Stomach (tissue), 9 donors: ENCODE measurements around the gene CAMK1. TPM values are rescaled to one million over a fixed set of nuclear protein-coding genes. Genes with fewer than 3 reads are reported as not detected.

Experiments
- DNase-seq, 2 donors: peaks; one replicate each; pipeline versions ENCODE4 v3.0.0 to v3.0.0-alpha.2; 2013 to 2019
- H3K27ac ChIP-seq, 5 donors: fragments of 200-600 bp in 4 of 5; sonication (generic) in 4 of 5; one replicate each; pipeline ENCODE4 v1.5.1; 2013 to 2019; ENCODE audit warnings: mild to moderate bottlenecking in 1 of 5, moderate library complexity in 1 of 5
- H3K27me3 ChIP-seq, 3 donors: fragments of 200-600 bp; sonication (generic); one replicate each; pipeline ENCODE4 v1.5.1; 2017 to 2019; ENCODE audit warnings: mixed run types in 1 of 3
- H3K36me3 ChIP-seq, 4 donors: fragments of 200-600 bp; sonication (generic); 1 replicate in 3 of 4; 2 replicates in 1 of 4; pipeline ENCODE4 v1.5.1; 2016 to 2019
- H3K4me1 ChIP-seq, 4 donors: fragments of 200-600 bp; sonication (generic); one replicate each; pipeline ENCODE4 v1.5.1; 2016 to 2019
- H3K4me3 ChIP-seq, 4 donors: fragments of 200-600 bp; sonication (generic) in 3 of 4; one replicate each; pipeline ENCODE4 v1.5.1; 2016 to 2019; ENCODE audit warnings: mild to moderate bottlenecking in 1 of 4
- H3K9me3 ChIP-seq, 4 donors: fragments of 200-600 bp; sonication (generic); one replicate each; pipeline ENCODE4 v1.5.1; 2016 to 2019
- CTCF ChIP-seq, 7 experiments: fragments of 450-650 bp in 4 of 7; fragments of 200-600 bp in 3 of 7; sonication (generic) in 3 of 7; IDR thresholded peaks; one replicate each; pipeline ENCODE4 v1.5.1; 2016 to 2019; ENCODE audit warnings: antibody characterized with exemption in 7 of 7, control low read depth in 2 of 7, mild to moderate bottlenecking in 1 of 7
- EP300 ChIP-seq: sonication (generic); formaldehyde crosslinking; IDR thresholded peaks from one replicate; pipeline ENCODE4 v1.6.1; 2017; ENCODE audit warnings: antibody characterized with exemption
- POLR2A ChIP-seq, 4 donors: fragments of 450-650 bp; IDR thresholded peaks; one replicate each; pipeline ENCODE4 v1.6.1; 2016; ENCODE audit warnings: antibody characterized with exemption in 4 of 4, control low read depth in 2 of 4, mild to moderate bottlenecking in 1 of 4, moderate library complexity in 1 of 4
- POLR2AphosphoS5 ChIP-seq, 3 donors: sonication (generic); formaldehyde crosslinking; IDR thresholded peaks; one replicate each; pipeline ENCODE4 v1.6.1; 2016; ENCODE audit warnings: antibody characterized with exemption in 3 of 3
- WGBS, 5 donors: extraction: QIAGEN DNeasy Blood & Tissue Kit in 3 of 5; methylation state at CpG; one replicate each; pipeline versions ENCODE4 v1.1.5 to v1.1.7; 2013 to 2018; 5-methylcytosine and 5-hydroxymethylcytosine counted together
- intact Hi-C: fragments of 100-400 bp; cut with DNase I; formaldehyde crosslinking; loops from one replicate; pipeline ENCODE4 v1.15.1; 2023; ENCODE audit warnings: low total_unique reads
- polyA plus RNA-seq, 3 donors: library from polyadenylated mRNA; stranded (reverse); fragments of 200-250 nt; gene quantifications; one replicate each; pipeline ENCODE4 v1.2.3, GENCODE V29; 2013
- total RNA-seq, 5 donors: library from RNA; depleted of rRNA; stranded (reverse); fragments of >200 nt; gene quantifications; one replicate each; pipeline versions ENCODE4 v1.1.0 to v1.2.3, GENCODE V29; 2014 to 2016
- donor health status: healthy with polysubstance abuse.
- donor health status: Bipolar disorder and iron deficiency.
- donor health status: healthy.

CAMK1 gene
- total and polyA plus RNA-seq, 8 donors: 14.3 to 61.1 (median 25.3) TPM

GRCh38 chr3:9808345-9809037 is 38.7 kb upstream of the CAMK1 start:
- Histone ChIP-seq H3K27me3 (no peaks in the 10 kb centered on the region), H3K36me3 (peaks cover 39 to 55% (median 48%) of the 10 kb centered on the region in 4 donors), H3K9me3 (no peaks in the 10 kb centered on the region), H3K4me1 (peaks cover 17 to 38% (median 22%) of the 10 kb centered on the region in 4 donors), H3K4me3 (no peak overlapping the region), H3K27ac (peak overlapping the region; percentile 94 to 98 (median 96))
- no peak for TF ChIP-seq CTCF (IDR thresholded peaks at IDR 0.05)
- TF ChIP-seq EP300: no peak
- no peak for TF ChIP-seq POLR2AphosphoS5 (IDR thresholded peaks at IDR 0.05)
- no peak for TF ChIP-seq POLR2A (IDR thresholded peaks at IDR 0.05)
- intact Hi-C loops: no loop called here
- 50 to 82% (median 70%) methylated on average over 7 of the region's 7 CpGs for WGBS, 5 donors
- peak in 1 of 2 donors; percentile 51 for DNase-seq

- Histone ChIP-seq H3K27me3 (no peaks in the 10 kb centered on the region), H3K4me3 (no peak overlapping the region), H3K9me3 (no peaks in the 10 kb centered on the region), H3K4me1 (peaks cover 17 to 38% (median 22%) of the 10 kb centered on the region in 4 donors), H3K36me3 (peaks cover 40 to 55% (median 48%) of the 10 kb centered on the region in 4 donors), H3K27ac (peak overlapping the region in 3 of 5 donors; percentile 95 to 98 (median 96))
- 85 to 97% (median 91%) methylated on average over 2 of the region's 2 CpGs for WGBS, 5 donors
- TF ChIP-seq EP300 (no peak), POLR2A (IDR thresholded peaks at IDR 0.05) (no peak), CTCF (IDR thresholded peaks at IDR 0.05) (no peak), POLR2AphosphoS5 (IDR thresholded peaks at IDR 0.05) (no peak)
- no peak for DNase-seq
- intact Hi-C loops: no loop called here
These were observed 38.2 kb upstream of the CAMK1 start for GRCh38 chr3:9807981-9808344.

DNA sequence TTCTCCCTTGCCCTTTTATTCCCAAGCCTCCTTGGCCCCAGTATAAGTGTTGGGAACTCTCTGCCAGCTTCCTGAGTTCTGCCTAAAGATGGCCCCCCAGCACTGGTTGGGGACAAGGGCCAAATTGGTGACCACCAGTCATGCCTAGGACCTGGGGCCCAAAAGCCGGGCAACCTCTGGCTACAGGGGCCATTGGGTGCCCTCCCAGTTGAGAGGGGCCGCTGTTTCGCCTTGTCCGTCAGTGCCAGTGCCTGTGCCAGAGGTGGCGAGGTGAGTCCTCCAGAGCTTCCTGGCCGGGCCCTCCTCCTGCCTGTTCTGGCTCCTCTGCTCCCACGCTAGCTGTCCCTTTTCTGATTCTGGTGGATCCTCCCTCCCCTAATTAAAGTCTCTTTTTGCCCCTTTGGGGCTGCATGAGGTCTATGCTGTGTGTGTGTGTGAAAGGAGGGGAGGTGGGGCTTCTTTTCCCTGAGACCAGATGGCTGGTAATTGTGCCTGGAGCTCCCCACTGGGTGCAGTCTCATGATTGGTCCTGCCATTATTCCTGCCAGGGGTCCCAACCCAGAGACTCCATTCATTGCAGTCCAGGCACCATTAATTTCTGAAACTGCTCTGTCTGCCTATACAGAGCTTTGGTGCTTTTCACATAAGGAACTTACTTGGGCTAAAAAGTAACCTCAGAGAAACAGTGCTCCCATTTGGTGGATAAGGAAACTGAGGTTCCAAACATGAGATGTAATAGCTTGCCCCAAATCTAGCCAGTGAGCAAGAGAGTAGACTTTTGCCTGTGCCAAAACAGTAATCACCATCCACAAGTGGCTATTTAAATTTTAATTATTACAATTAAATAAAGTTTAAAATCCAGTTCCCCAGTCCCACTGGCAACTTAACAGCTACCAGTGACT is 37.2 kb upstream of the CAMK1 start:
- no peaks in the 10 kb centered on the region for H3K27me3 ChIP-seq
- H3K36me3 ChIP-seq: peaks cover 47 to 61% (median 53%) of the 10 kb centered on the region in 4 donors
- no peak for TF ChIP-seq POLR2AphosphoS5 (IDR thresholded peaks at IDR 0.05)
- no peak for TF ChIP-seq EP300
- TF ChIP-seq POLR2A (IDR thresholded peaks at IDR 0.05): no peak
- TF ChIP-seq CTCF (IDR thresholded peaks at IDR 0.05): no peak
- H3K27ac ChIP-seq: peak overlapping the region in 1 of 5 donors; percentile 20
- intact Hi-C loops: no loop called here
- WGBS, 5 donors: 91 to 100% (median 93%) methylated on average over 4 to 7 of the region's 7 CpGs
- peaks cover 17 to 38% (median 22%) of the 10 kb centered on the region in 4 donors for H3K4me1 ChIP-seq
- no peak for DNase-seq
- no peak overlapping the region for H3K4me3 ChIP-seq
- no peaks in the 10 kb centered on the region for H3K9me3 ChIP-seq

GRCh38 chr3:9806137-9806536 is 36.4 kb upstream of the CAMK1 start:
- Histone ChIP-seq H3K4me1 (peaks cover 16 to 32% (median 19%) of the 10 kb centered on the region in 4 donors), H3K27me3 (no peaks in the 10 kb centered on the region), H3K9me3 (no peaks in the 10 kb centered on the region), H3K27ac (no peak overlapping the region), H3K4me3 (no peak overlapping the region), H3K36me3 (peaks cover 55 to 69% (median 61%) of the 10 kb centered on the region in 4 donors)
- TF ChIP-seq POLR2AphosphoS5 (IDR thresholded peaks at IDR 0.05) (no peak), POLR2A (IDR thresholded peaks at IDR 0.05) (no peak), EP300 (no peak), CTCF (IDR thresholded peaks at IDR 0.05) (no peak)
- DNase-seq: no peak
- WGBS, 5 donors: 77 to 90% (median 90%) methylated on average over 3 to 12 of the region's 12 CpGs
- intact Hi-C loops: no loop called here
